VCaP (cell line): ENCODE measurements around the gene LIPT1.
A peak's percentile ranks its signal among the peaks of the same experiment; 100 is the strongest.

Source experiments
- H3K27ac ChIP-seq: fragments of 450-650 bp; 2 replicates; pipeline ENCODE4 v1.5.1; 2017
- CTCF ChIP-seq: fragments of 450-650 bp; conservative IDR thresholded peaks from 2 replicates; pipeline ENCODE4 v1.5.1; 2017; ENCODE audit warnings: mild to moderate bottlenecking, moderate library complexity

LIPT1 gene

DNA sequence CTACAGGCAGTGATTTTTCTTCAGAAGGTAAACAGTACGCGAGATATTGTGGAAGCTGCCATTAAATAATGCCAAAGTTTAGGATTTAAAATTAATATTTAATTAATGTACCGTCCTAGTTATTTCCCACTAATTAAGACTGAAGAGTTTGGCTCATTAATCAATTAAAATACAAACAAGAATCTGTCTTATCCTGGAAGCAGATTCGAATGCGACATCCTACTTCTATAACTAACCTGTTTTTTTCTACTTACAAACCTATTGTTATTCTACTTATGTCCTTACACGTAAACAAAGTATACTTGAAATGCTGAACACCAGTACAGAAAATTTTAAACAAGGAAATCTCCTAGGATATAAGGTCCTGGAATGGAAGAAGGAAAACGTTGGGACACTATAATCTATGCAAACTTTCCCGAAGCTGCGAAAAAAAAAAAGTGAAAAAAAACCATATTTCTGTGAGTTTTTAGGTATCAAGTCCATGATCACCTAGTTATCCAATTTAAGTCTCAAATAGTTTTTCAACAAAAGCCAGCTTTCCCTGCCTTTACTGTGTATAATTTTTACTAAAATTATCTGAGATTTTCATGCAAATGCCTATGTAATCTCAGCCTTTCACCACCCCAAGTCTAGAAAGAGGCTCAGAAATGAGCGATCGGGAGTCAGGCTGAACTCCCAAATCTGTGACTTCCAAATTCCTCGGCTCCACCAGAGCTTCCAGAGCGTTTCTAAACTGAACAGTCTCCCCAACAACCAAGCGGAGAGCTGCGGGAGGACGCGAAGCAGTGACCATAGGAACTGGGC is 14.5 kb upstream of the LIPT1 start:
- peak overlapping the region; percentile 85 for H3K27ac ChIP-seq
- no peak for TF ChIP-seq CTCF

DNA sequence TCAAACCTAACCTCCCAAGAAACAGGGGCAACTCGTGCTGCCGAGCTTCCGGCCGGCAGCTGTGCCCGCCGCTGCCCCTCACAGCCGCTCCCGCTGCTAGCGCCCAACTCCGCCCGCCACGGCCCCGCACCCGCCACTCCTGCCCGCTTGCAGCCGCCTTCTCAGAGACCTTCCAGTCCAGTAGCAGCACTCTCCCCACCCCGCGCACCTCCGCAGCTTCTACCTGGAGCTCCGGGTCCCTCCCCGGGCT is 14.0 kb upstream of the LIPT1 start:
- no peak for TF ChIP-seq CTCF

GRCh38 chr2:99141110-99142108 is 13.4 kb upstream of the LIPT1 start, which contains the start of gene C2orf15:
TSS of gene C2orf15 (plus strand) at chr2:99141707. CDS start at chr2:99150559, 8,852 bp downstream.
- H3K27ac ChIP-seq, result peak within 1 kb of the TSS; percentile 85

More for the DNA sequence above, 14.0 kb upstream of the LIPT1 start:
- H3K27ac ChIP-seq, result peak overlapping the region; percentile 85

GRCh38 chr2:99150706-99151105 is 4.1 kb upstream of the LIPT1 start:
- TF ChIP-seq CTCF, result no peak
- no peak overlapping the region for H3K27ac ChIP-seq

More at GRCh38 chr2:99141110-99142108, 13.4 kb upstream of the LIPT1 start, which contains the start of gene C2orf15:
- no peak for TF ChIP-seq CTCF

GRCh38 chr2:99152199-99152895 is 2.4 kb upstream of the LIPT1 start:
- TF ChIP-seq CTCF, result no peak
- H3K27ac ChIP-seq, result no peak overlapping the region

DNA sequence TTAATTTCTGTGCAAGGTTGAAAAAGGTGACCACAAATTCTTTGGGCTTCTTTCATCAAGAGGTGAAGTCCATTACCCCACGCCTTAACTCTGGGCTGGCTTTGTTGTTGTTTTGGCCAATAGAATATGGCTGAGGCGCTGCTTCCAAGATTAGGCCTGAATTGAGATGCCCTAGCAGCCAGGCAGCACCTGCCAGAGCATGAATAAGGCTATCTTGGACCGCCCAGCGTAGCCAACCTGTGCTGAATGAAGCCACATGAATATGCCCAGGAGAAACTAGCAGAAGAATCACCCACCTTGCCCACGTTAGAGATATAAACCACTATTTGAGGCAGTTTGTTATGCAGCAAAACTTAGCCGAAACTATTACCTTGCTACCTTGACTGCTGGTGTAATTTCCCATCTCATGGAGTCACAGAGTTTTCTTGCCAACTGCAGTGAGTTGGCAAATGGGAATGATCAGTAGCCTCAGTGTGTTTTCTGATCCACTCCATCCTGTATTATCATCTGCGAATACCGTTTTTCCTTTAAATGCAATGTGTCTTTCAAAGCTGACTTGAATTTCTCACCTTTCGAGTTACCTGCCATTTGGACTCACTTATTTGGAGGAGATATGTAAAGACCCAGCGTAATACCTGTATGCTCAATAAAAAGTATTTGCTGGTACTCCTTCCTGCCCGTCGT is 704 bp upstream of the LIPT1 start:
- no peak for TF ChIP-seq CTCF
- peak overlapping the region; percentile 87 for H3K27ac ChIP-seq
